WTC11 (cell line): ENCODE data around the gene ZDHHC14. TPM values are rescaled to one million over a fixed set of nuclear protein-coding genes. Genes with fewer than 3 reads are reported as not detected.

ENCODE experiments used
- ATF2 ChIP-seq: sonication (generic); formaldehyde crosslinking; IDR thresholded peaks from 2 replicates; pipeline ENCODE4 v1.8.1; 2022; ENCODE audit warnings: low read depth, missing genetic modification reagents, borderline replicate concordance
- IRF1 ChIP-seq: sonication (generic); formaldehyde crosslinking; IDR thresholded peaks from 2 replicates; pipeline ENCODE4 v1.8.0; 2023; ENCODE audit warnings: missing genetic modification reagents
- IRF2 ChIP-seq: sonication (generic); formaldehyde crosslinking; IDR thresholded peaks from 2 replicates; pipeline ENCODE4 v1.8.0; 2022; ENCODE audit warnings: low read depth, missing genetic modification reagents, borderline replicate concordance
- JUN ChIP-seq: sonication (generic); formaldehyde crosslinking; IDR thresholded peaks from 2 replicates; pipeline ENCODE4 v1.8.0; 2023; ENCODE audit warnings: mild to moderate bottlenecking, missing genetic modification reagents
- KAT7 ChIP-seq: sonication (generic); formaldehyde crosslinking; IDR thresholded peaks from 2 replicates; pipeline ENCODE4 v1.8.1; 2023; ENCODE audit warnings: missing genetic modification reagents, mild to moderate bottlenecking, borderline replicate concordance
- MXD4 ChIP-seq: fragments of 250-450 bp; sonication (Bioruptor Pico); IDR thresholded peaks from 2 replicates; pipeline ENCODE4 v1.8.0; 2021; ENCODE audit warnings: mild to moderate bottlenecking, moderate library complexity, borderline replicate concordance
- NFATC4 ChIP-seq: fragments of 250-450 bp; sonication (Bioruptor Pico); IDR thresholded peaks from 2 replicates; pipeline ENCODE4 v1.9.0; 2021; ENCODE audit warnings: mild to moderate bottlenecking
- NFYB ChIP-seq: sonication (generic); formaldehyde crosslinking; conservative IDR thresholded peaks from 2 replicates; pipeline ENCODE4 v1.8.0; 2022; ENCODE audit warnings: low read depth, missing genetic modification reagents
- PREB ChIP-seq: sonication (generic); formaldehyde crosslinking; IDR thresholded peaks from 2 replicates; pipeline ENCODE4 v1.8.1; 2022; ENCODE audit warnings: mild to moderate bottlenecking, missing genetic modification reagents, moderate library complexity, borderline replicate concordance
- PRRX2 ChIP-seq: fragments of 250-450 bp; sonication (Bioruptor Pico); IDR thresholded peaks from 2 replicates; pipeline ENCODE4 v1.8.0; 2021; ENCODE audit warnings: mild to moderate bottlenecking
- SOX15 ChIP-seq: fragments of 250-450 bp; sonication (Bioruptor Pico); IDR thresholded peaks from 2 replicates; pipeline ENCODE4 v1.9.0; 2021; ENCODE audit warnings: mild to moderate bottlenecking
- SP1 ChIP-seq: sonication (generic); formaldehyde crosslinking; conservative IDR thresholded peaks from 2 replicates; pipeline ENCODE4 v1.8.1; 2022; ENCODE audit warnings: missing genetic modification reagents
- STAT6 ChIP-seq: sonication (generic); formaldehyde crosslinking; conservative IDR thresholded peaks from 2 replicates; pipeline ENCODE4 v1.8.1; 2023; ENCODE audit warnings: mild to moderate bottlenecking, low read depth, missing genetic modification reagents, moderate library complexity
- TCF7 ChIP-seq: sonication (generic); formaldehyde crosslinking; IDR thresholded peaks from 2 replicates; pipeline ENCODE4 v1.8.0; 2022; ENCODE audit warnings: mild to moderate bottlenecking, low read depth, missing genetic modification reagents, moderate library complexity
- TEAD1 ChIP-seq: sonication (generic); formaldehyde crosslinking; IDR thresholded peaks from 2 replicates; pipeline ENCODE4 v1.8.0; 2022; ENCODE audit warnings: mild to moderate bottlenecking, missing genetic modification reagents
- TEAD4 ChIP-seq: sonication (generic); formaldehyde crosslinking; IDR thresholded peaks from 2 replicates; pipeline ENCODE4 v1.8.0; 2022; ENCODE audit warnings: mild to moderate bottlenecking, missing genetic modification reagents
- ZNF138 ChIP-seq: sonication (generic); formaldehyde crosslinking; conservative IDR thresholded peaks from 2 replicates; pipeline ENCODE4 v1.8.1; 2022; ENCODE audit warnings: mild to moderate bottlenecking, moderate library complexity, missing genetic modification reagents
- ZNF219 ChIP-seq: sonication (generic); formaldehyde crosslinking; IDR thresholded peaks from 2 replicates; pipeline ENCODE4 v1.8.0; 2023; ENCODE audit warnings: missing genetic modification reagents, mild to moderate bottlenecking, borderline replicate concordance
- ZNF232 ChIP-seq: sonication (generic); formaldehyde crosslinking; IDR thresholded peaks from 2 replicates; pipeline ENCODE4 v1.8.0; 2022; ENCODE audit warnings: mild to moderate bottlenecking, missing genetic modification reagents
- ZNF317 ChIP-seq: sonication (generic); formaldehyde crosslinking; IDR thresholded peaks from 2 replicates; pipeline ENCODE4 v1.8.1; 2023; ENCODE audit warnings: low read depth, mild to moderate bottlenecking, moderate library complexity, missing genetic modification reagents, borderline replicate concordance
- ZNF396 ChIP-seq: fragments of 250-450 bp; sonication (Bioruptor Pico); IDR thresholded peaks from 2 replicates; pipeline ENCODE4 v1.8.0; 2021; ENCODE audit warnings: mild to moderate bottlenecking, moderate library complexity, borderline replicate concordance
- total RNA-seq: library from RNA; stranded (reverse); gene quantifications from 3 replicates; pipeline ENCODE4 v1.2.3, GENCODE V29; 2021
- TF ChIP-seq, protein P1 (sequence below): sonication (generic); formaldehyde crosslinking; IDR thresholded peaks from 2 replicates; pipeline ENCODE4 v1.8.1; 2023; ENCODE audit warnings: mild to moderate bottlenecking, moderate library complexity, missing genetic modification reagents
- TF ChIP-seq, protein P2 (sequence below): sonication (generic); formaldehyde crosslinking; IDR thresholded peaks from 2 replicates; pipeline ENCODE4 v1.8.0; 2022; ENCODE audit warnings: mild to moderate bottlenecking, missing genetic modification reagents
- TF ChIP-seq, protein P3 (sequence below): sonication (generic); formaldehyde crosslinking; IDR thresholded peaks from 2 replicates; pipeline ENCODE4 v1.8.0; 2022; ENCODE audit warnings: missing genetic modification reagents

The ZDHHC14 gene
- total RNA-seq, 1 experiment from 2014 or later = 6.6 TPM

- TF ChIP-seq STAT6 (CRISPR knock-in tag) (no peak), PREB (CRISPR knock-in tag) (no peak), ZNF396 (CRISPR knock-in tag) (no peak), ZNF138 (CRISPR knock-in tag) (no peak), ZNF219 (CRISPR knock-in tag) (0 out of 2 replicates have a peak, but pooled peaks have one; percentile 56), NFATC4 (CRISPR knock-in tag) (no peak), SP1 (peak; percentile 41; the same call in 1 of the 2 replicates), TEAD4 (CRISPR knock-in tag) (peak; percentile 87; the same call in 1 of the 2 replicates), IRF1 (CRISPR knock-in tag) (peak; percentile 75), ZNF232 (CRISPR knock-in tag) (peak; percentile 87; the same call in 1 of the 2 replicates), MXD4 (CRISPR knock-in tag) (no peak), TEAD1 (peak; percentile 96; the same call in 1 of the 2 replicates), PRRX2 (no peak), IRF2 (CRISPR knock-in tag) (no peak), ZNF317 (CRISPR knock-in tag) (no peak), SOX15 (CRISPR knock-in tag) (no peak), ATF2 (no peak), JUN (CRISPR knock-in tag) (peak; percentile 37; the same call in 1 of the 2 replicates), KAT7 (CRISPR knock-in tag) (no peak), NFYB (CRISPR knock-in tag) (no peak), TCF7 (CRISPR knock-in tag) (no peak)
- TF ChIP-seq, protein P1, sequence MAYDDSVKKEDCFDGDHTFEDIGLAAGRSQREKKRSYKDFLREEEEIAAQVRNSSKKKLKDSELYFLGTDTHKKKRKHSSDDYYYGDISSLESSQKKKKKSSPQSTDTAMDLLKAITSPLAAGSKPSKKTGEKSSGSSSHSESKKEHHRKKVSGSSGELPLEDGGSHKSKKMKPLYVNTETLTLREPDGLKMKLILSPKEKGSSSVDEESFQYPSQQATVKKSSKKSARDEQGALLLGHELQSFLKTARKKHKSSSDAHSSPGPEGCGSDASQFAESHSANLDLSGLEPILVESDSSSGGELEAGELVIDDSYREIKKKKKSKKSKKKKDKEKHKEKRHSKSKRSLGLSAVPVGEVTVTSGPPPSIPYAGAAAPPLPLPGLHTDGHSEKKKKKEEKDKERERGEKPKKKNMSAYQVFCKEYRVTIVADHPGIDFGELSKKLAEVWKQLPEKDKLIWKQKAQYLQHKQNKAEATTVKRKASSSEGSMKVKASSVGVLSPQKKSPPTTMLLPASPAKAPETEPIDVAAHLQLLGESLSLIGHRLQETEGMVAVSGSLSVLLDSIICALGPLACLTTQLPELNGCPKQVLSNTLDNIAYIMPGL = no peak
- TF ChIP-seq, protein P2, sequence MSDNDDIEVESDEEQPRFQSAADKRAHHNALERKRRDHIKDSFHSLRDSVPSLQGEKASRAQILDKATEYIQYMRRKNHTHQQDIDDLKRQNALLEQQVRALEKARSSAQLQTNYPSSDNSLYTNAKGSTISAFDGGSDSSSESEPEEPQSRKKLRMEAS (CRISPR knock-in tag) = peak; percentile 97
- TF ChIP-seq, protein P3, sequence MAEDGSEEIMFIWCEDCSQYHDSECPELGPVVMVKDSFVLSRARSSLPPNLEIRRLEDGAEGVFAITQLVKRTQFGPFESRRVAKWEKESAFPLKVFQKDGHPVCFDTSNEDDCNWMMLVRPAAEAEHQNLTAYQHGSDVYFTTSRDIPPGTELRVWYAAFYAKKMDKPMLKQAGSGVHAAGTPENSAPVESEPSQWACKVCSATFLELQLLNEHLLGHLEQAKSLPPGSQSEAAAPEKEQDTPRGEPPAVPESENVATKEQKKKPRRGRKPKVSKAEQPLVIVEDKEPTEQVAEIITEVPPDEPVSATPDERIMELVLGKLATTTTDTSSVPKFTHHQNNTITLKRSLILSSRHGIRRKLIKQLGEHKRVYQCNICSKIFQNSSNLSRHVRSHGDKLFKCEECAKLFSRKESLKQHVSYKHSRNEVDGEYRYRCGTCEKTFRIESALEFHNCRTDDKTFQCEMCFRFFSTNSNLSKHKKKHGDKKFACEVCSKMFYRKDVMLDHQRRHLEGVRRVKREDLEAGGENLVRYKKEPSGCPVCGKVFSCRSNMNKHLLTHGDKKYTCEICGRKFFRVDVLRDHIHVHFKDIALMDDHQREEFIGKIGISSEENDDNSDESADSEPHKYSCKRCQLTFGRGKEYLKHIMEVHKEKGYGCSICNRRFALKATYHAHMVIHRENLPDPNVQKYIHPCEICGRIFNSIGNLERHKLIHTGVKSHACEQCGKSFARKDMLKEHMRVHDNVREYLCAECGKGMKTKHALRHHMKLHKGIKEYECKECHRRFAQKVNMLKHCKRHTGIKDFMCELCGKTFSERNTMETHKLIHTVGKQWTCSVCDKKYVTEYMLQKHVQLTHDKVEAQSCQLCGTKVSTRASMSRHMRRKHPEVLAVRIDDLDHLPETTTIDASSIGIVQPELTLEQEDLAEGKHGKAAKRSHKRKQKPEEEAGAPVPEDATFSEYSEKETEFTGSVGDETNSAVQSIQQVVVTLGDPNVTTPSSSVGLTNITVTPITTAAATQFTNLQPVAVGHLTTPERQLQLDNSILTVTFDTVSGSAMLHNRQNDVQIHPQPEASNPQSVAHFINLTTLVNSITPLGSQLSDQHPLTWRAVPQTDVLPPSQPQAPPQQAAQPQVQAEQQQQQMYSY (CRISPR knock-in tag) = no peak
Measured at GRCh38 chr6:157531169-157531985, 150.4 kb downstream of the ZDHHC14 start (continued).
